Activated T-helper 2 cell treated with anti-CD3 and anti-CD28 coated beads, Interferon-gamma antibody, Interleukin-2, Interleukin-4, amounts not matched to agents 10 μg/mL and 5 μg/mL and 100 μg/mL, durations not matched to agents 14 hours and 24 hours and 36 hours (primary cell): ENCODE data around the gene POLA1. TPM values are rescaled to one million over a fixed set of nuclear protein-coding genes. Genes with fewer than 3 reads are reported as not detected.

Source experiments
- DNase-seq: peaks from one replicate; pipeline ENCODE4 v3.0.0; 2021; ENCODE audit warnings: low spot score
- H3K27ac Mint-ChIP-seq: one replicate; pipeline ENCODE4 v1.8.0; 2021; ENCODE audit warnings: mixed read lengths
- H3K27me3 Mint-ChIP-seq: one replicate; pipeline ENCODE4 v1.8.0; 2021; ENCODE audit warnings: low read depth, mixed read lengths
- H3K36me3 Mint-ChIP-seq: one replicate; pipeline ENCODE4 v1.8.0; 2021; ENCODE audit warnings: low read depth, mixed read lengths
- H3K4me1 Mint-ChIP-seq: one replicate; pipeline ENCODE4 v1.8.0; 2021; ENCODE audit warnings: low read depth, mixed read lengths
- H3K4me3 Mint-ChIP-seq: one replicate; pipeline ENCODE4 v1.8.0; 2021; ENCODE audit warnings: low read depth, mild to moderate bottlenecking, moderate library complexity, mixed read lengths
- H3K9me3 Mint-ChIP-seq: one replicate; pipeline ENCODE4 v1.8.0; 2021; ENCODE audit warnings: mixed read lengths
- intact Hi-C: fragments of 100-400 bp; cut with micrococcal nuclease; formaldehyde crosslinking; loops from one replicate; pipeline ENCODE4 v1.15.1; 2023
- total RNA-seq: library from RNA; stranded (reverse); gene quantifications from 2 replicates; pipeline ENCODE4 v1.2.3, GENCODE V29; 2022

POLA1 gene
- total RNA-seq, 1 donor from 2014 or later: 36.7 TPM

- H3K4me1 Mint-ChIP-seq: peaks cover 2% of the 10 kb centered on the region
- no peak for DNase-seq
- H3K9me3 Mint-ChIP-seq: no peaks in the 10 kb centered on the region
- no peak overlapping the region for H3K27ac Mint-ChIP-seq
- H3K36me3 Mint-ChIP-seq: peaks cover 4% of the 10 kb centered on the region
- H3K27me3 Mint-ChIP-seq: no peaks in the 10 kb centered on the region
- intact Hi-C loops: no loop called here
- no peak overlapping the region for H3K4me3 Mint-ChIP-seq
Observed at GRCh38 chrX:24983931-24984330, 290.2 kb downstream of the POLA1 start.

GRCh38 chrX:24985120-24985519 is 291.4 kb downstream of the POLA1 start:
- Mint-ChIP-seq H3K36me3 (peaks cover 4% of the 10 kb centered on the region), H3K4me3 (no peak overlapping the region), H3K27ac (no peak overlapping the region), H3K4me1 (peaks cover 2% of the 10 kb centered on the region), H3K9me3 (no peaks in the 10 kb centered on the region), H3K27me3 (no peaks in the 10 kb centered on the region)
- intact Hi-C loops: no loop called here
- DNase-seq: no peak

GRCh38 chrX:24987731-24988130 is 294.0 kb downstream of the POLA1 start:
- H3K27ac Mint-ChIP-seq: no peak overlapping the region
- peaks cover 7% of the 10 kb centered on the region for H3K36me3 Mint-ChIP-seq
- H3K27me3 Mint-ChIP-seq: no peaks in the 10 kb centered on the region
- H3K9me3 Mint-ChIP-seq: no peaks in the 10 kb centered on the region
- DNase-seq: no peak
- intact Hi-C loops: no loop called here
- no peak overlapping the region for H3K4me3 Mint-ChIP-seq
- H3K4me1 Mint-ChIP-seq: peaks cover 2% of the 10 kb centered on the region

GRCh38 chrX:24988314-24988713 is 294.6 kb downstream of the POLA1 start:
- H3K36me3 Mint-ChIP-seq: peaks cover 7% of the 10 kb centered on the region
- no peaks in the 10 kb centered on the region for H3K27me3 Mint-ChIP-seq
- peaks cover 2% of the 10 kb centered on the region for H3K4me1 Mint-ChIP-seq
- H3K4me3 Mint-ChIP-seq: no peak overlapping the region
- no peaks in the 10 kb centered on the region for H3K9me3 Mint-ChIP-seq
- no peak for DNase-seq
- no peak overlapping the region for H3K27ac Mint-ChIP-seq
- intact Hi-C loops: no loop called here

GRCh38 chrX:24990535-24990934 is 296.8 kb downstream of the POLA1 start:
- Mint-ChIP-seq H3K27me3 (no peaks in the 10 kb centered on the region), H3K9me3 (no peaks in the 10 kb centered on the region), H3K27ac (no peak overlapping the region), H3K36me3 (peaks cover 7% of the 10 kb centered on the region), H3K4me3 (no peak overlapping the region), H3K4me1 (no peaks in the 10 kb centered on the region)
- DNase-seq: no peak
- intact Hi-C loops: no loop called here

- H3K4me1 Mint-ChIP-seq: no peaks in the 10 kb centered on the region
- DNase-seq: no peak
- peaks cover 7% of the 10 kb centered on the region for H3K36me3 Mint-ChIP-seq
- intact Hi-C loops: no loop called here
- no peak overlapping the region for H3K4me3 Mint-ChIP-seq
- no peaks in the 10 kb centered on the region for H3K27me3 Mint-ChIP-seq
- no peaks in the 10 kb centered on the region for H3K9me3 Mint-ChIP-seq
- H3K27ac Mint-ChIP-seq: no peak overlapping the region
Observed at GRCh38 chrX:24993879-24994278, 300.2 kb downstream of the POLA1 start.

- Mint-ChIP-seq H3K4me1 (no peaks in the 10 kb centered on the region), H3K9me3 (no peaks in the 10 kb centered on the region), H3K27ac (no peak overlapping the region), H3K27me3 (no peaks in the 10 kb centered on the region), H3K36me3 (peaks cover 7% of the 10 kb centered on the region), H3K4me3 (no peak overlapping the region)
- intact Hi-C loops: no loop called here
- no peak for DNase-seq
Observed at GRCh38 chrX:24996096-24996709, 302.5 kb downstream of the POLA1 start.

GRCh38 chrX:24999511-24999910 is 305.8 kb downstream of the POLA1 start:
- no peak overlapping the region for H3K27ac Mint-ChIP-seq
- peaks cover 5% of the 10 kb centered on the region for H3K4me1 Mint-ChIP-seq
- H3K9me3 Mint-ChIP-seq: no peaks in the 10 kb centered on the region
- DNase-seq: no peak
- no peak overlapping the region for H3K4me3 Mint-ChIP-seq
- H3K27me3 Mint-ChIP-seq: peaks cover 16% of the 10 kb centered on the region
- peaks cover 7% of the 10 kb centered on the region for H3K36me3 Mint-ChIP-seq
- intact Hi-C loops: no loop called here

GRCh38 chrX:25001808-25002660 is 308.3 kb downstream of the POLA1 start:
- Mint-ChIP-seq H3K9me3 (no peaks in the 10 kb centered on the region), H3K4me1 (peaks cover 8% of the 10 kb centered on the region), H3K27me3 (peaks cover 30% of the 10 kb centered on the region), H3K27ac (no peak overlapping the region), H3K36me3 (peaks cover 3% of the 10 kb centered on the region), H3K4me3 (no peak overlapping the region)
- DNase-seq: no peak
- intact Hi-C loops: loop anchor here (10.0 kb wide), 1 partner anchor 167 kb away; no protein-coding TSS in a partner anchor

- Mint-ChIP-seq H3K27ac (no peak overlapping the region), H3K27me3 (peaks cover 31% of the 10 kb centered on the region), H3K4me3 (no peak overlapping the region), H3K36me3 (peaks cover 3% of the 10 kb centered on the region), H3K9me3 (no peaks in the 10 kb centered on the region), H3K4me1 (peaks cover 8% of the 10 kb centered on the region)
- DNase-seq: no peak
- intact Hi-C loops: loop anchor here (10.0 kb wide), 1 partner anchor 168 kb away; no protein-coding TSS in a partner anchor
Observed at GRCh38 chrX:25002661-25003020, 308.9 kb downstream of the POLA1 start.

- Mint-ChIP-seq H3K9me3 (no peaks in the 10 kb centered on the region), H3K4me3 (peak overlapping the region; percentile 75), H3K27me3 (peaks cover 38% of the 10 kb centered on the region), H3K4me1 (peaks cover 8% of the 10 kb centered on the region), H3K36me3 (peaks cover 3% of the 10 kb centered on the region), H3K27ac (peak overlapping the region; percentile 43)
- DNase-seq: no peak
- intact Hi-C loops: loop anchor here (10.0 kb wide), 1 partner anchor 168 kb away; no protein-coding TSS in a partner anchor
Observed at GRCh38 chrX:25003066-25003849, 309.5 kb downstream of the POLA1 start.

- Mint-ChIP-seq H3K27me3 (peaks cover 40% of the 10 kb centered on the region), H3K9me3 (no peaks in the 10 kb centered on the region), H3K36me3 (peaks cover 3% of the 10 kb centered on the region), H3K4me1 (peaks cover 8% of the 10 kb centered on the region), H3K4me3 (peak overlapping the region; percentile 26), H3K27ac (no peak overlapping the region)
- intact Hi-C loops: loop anchor here (2.0 to 10.0 kb wide), 2 partner anchors 15 to 169 kb away; no protein-coding TSS in a partner anchor
- DNase-seq: no peak
Observed at GRCh38 chrX:25004040-25004439, 310.3 kb downstream of the POLA1 start.
